Body of pancreas (tissue), 4 donors: Measurements from ENCODE around the gene BRD1.

Experiments
- POLR2A ChIP-seq, 3 donors: fragments of 450-650 bp; IDR thresholded peaks; one replicate each; pipeline ENCODE4 v1.6.1; 2016; ENCODE audit warnings: antibody characterized with exemption in 3 of 3, mild to moderate bottlenecking in 2 of 3
- TF ChIP-seq, protein P1 (sequence below), 7 experiments: fragments of 450-650 bp in 4 of 7; fragments of 200-600 bp in 3 of 7; sonication (generic) in 3 of 7; IDR thresholded peaks; one replicate each; pipeline ENCODE4 v1.5.1; 2016 to 2019; ENCODE audit warnings: antibody characterized with exemption in 7 of 7

DNA sequence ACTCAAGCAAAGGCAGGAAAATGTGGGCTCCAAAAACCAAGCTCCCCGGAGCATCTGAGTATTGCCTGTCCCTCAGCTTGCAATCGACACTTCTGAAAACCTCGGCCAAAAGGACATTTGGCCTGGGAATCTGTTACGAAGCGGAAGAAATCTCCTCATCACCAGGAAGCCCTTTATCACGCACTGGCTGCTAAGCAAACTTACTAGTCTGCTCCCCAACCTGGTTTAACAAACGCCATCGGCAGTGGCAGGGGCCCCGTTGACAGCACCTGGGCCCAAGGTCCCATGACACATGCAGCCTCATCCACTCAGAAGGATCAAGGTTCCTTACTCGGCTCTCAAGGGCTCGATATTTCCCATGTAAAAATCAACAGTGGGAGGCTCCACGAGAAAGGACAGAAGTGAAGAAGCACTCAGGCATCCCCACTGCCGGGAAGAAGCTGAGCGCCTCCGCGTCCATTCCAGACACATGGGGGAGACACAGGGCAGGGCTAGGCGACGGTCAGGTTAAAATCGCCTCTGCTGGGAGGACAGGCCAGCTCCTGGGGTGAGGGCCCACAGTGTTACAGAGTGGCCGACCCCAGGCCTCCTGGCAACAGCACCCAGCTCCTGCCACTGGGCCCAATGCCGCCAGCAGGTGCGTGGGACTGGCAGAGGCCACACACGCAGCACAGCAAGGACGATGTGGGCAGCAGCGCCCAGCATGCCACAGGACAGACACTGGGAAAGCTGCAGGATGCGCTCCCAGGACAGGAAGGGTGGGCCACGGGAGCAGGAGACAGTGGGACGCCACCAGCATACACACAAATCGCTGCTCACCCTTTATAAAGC, 27.1 kb downstream of the BRD1 start:
- TF ChIP-seq, protein P1, sequence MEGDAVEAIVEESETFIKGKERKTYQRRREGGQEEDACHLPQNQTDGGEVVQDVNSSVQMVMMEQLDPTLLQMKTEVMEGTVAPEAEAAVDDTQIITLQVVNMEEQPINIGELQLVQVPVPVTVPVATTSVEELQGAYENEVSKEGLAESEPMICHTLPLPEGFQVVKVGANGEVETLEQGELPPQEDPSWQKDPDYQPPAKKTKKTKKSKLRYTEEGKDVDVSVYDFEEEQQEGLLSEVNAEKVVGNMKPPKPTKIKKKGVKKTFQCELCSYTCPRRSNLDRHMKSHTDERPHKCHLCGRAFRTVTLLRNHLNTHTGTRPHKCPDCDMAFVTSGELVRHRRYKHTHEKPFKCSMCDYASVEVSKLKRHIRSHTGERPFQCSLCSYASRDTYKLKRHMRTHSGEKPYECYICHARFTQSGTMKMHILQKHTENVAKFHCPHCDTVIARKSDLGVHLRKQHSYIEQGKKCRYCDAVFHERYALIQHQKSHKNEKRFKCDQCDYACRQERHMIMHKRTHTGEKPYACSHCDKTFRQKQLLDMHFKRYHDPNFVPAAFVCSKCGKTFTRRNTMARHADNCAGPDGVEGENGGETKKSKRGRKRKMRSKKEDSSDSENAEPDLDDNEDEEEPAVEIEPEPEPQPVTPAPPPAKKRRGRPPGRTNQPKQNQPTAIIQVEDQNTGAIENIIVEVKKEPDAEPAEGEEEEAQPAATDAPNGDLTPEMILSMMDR (IDR thresholded peaks at IDR 0.05) = peak in 1 of 7 experiments; percentile 20
- no peak for TF ChIP-seq POLR2A (IDR thresholded peaks at IDR 0.05)
